WTC11 (cell line): ENCODE results near the gene DNPH1.

Experiments
- AR ChIP-seq: fragments of 250-450 bp; sonication (Bioruptor Pico); IDR thresholded peaks from 2 replicates; pipeline ENCODE4 v1.9.0; 2021; ENCODE audit warnings: mild to moderate bottlenecking
- ATF1 ChIP-seq: sonication (generic); formaldehyde crosslinking; IDR thresholded peaks from 2 replicates; pipeline ENCODE4 v1.8.1; 2023; ENCODE audit warnings: mild to moderate bottlenecking, moderate library complexity, missing genetic modification reagents
- CREB1 ChIP-seq: sonication (generic); formaldehyde crosslinking; IDR thresholded peaks from 2 replicates; pipeline ENCODE4 v1.8.0; 2023; ENCODE audit warnings: mild to moderate bottlenecking, missing genetic modification reagents
- CTCF ChIP-seq: fragments of 200-600 bp; IDR thresholded peaks from 2 replicates; pipeline ENCODE4 v1.8.0; 2022; ENCODE audit warnings: antibody characterized with exemption
- FOXP4 ChIP-seq: sonication (generic); formaldehyde crosslinking; IDR thresholded peaks from 2 replicates; pipeline ENCODE4 v1.8.0; 2022; ENCODE audit warnings: mild to moderate bottlenecking, missing genetic modification reagents
- GABPB1 ChIP-seq: sonication (generic); formaldehyde crosslinking; IDR thresholded peaks from 2 replicates; pipeline ENCODE4 v1.8.1; 2023; ENCODE audit warnings: mild to moderate bottlenecking, missing genetic modification reagents
- IRF2 ChIP-seq: sonication (generic); formaldehyde crosslinking; IDR thresholded peaks from 2 replicates; pipeline ENCODE4 v1.8.0; 2022; ENCODE audit warnings: low read depth, missing genetic modification reagents, borderline replicate concordance
- MAX ChIP-seq: sonication (generic); formaldehyde crosslinking; IDR thresholded peaks from 2 replicates; pipeline ENCODE4 v1.8.0; 2022; ENCODE audit warnings: mild to moderate bottlenecking, missing genetic modification reagents
- NR1H2 ChIP-seq: sonication (generic); formaldehyde crosslinking; IDR thresholded peaks from 2 replicates; pipeline ENCODE4 v1.9.0; 2021; ENCODE audit warnings: mild to moderate bottlenecking, moderate library complexity, missing genetic modification reagents
- NR2C2 ChIP-seq: sonication (generic); formaldehyde crosslinking; IDR thresholded peaks from 2 replicates; pipeline ENCODE4 v1.8.0; 2022; ENCODE audit warnings: mild to moderate bottlenecking, missing genetic modification reagents
- SP1 ChIP-seq: sonication (generic); formaldehyde crosslinking; conservative IDR thresholded peaks from 2 replicates; pipeline ENCODE4 v1.8.1; 2022; ENCODE audit warnings: missing genetic modification reagents
- TP53 ChIP-seq: sonication (generic); formaldehyde crosslinking; IDR thresholded peaks from 2 replicates; pipeline ENCODE4 v1.8.1; 2023; ENCODE audit warnings: mild to moderate bottlenecking, missing genetic modification reagents
- USF1 ChIP-seq: sonication (generic); formaldehyde crosslinking; IDR thresholded peaks from 2 replicates; pipeline ENCODE4 v1.8.0; 2022; ENCODE audit warnings: mild to moderate bottlenecking, missing genetic modification reagents
- ZNF263 ChIP-seq: sonication (generic); formaldehyde crosslinking; IDR thresholded peaks from 2 replicates; pipeline ENCODE4 v1.8.1; 2022; ENCODE audit warnings: low read depth, mild to moderate bottlenecking, moderate library complexity, missing genetic modification reagents

- TF ChIP-seq GABPB1 (CRISPR knock-in tag) (no peak), CREB1 (no peak), FOXP4 (no peak), MAX (CRISPR knock-in tag) (no peak), ZNF263 (no peak), CTCF (no peak), USF1 (no peak), NR2C2 (no peak), ATF1 (CRISPR knock-in tag) (no peak), TP53 (CRISPR knock-in tag) (no peak), SP1 (CRISPR knock-in tag) (no peak), NR1H2 (no peak), AR (CRISPR knock-in tag) (no peak), IRF2 (no peak)
Observed at GRCh38 chr6:43265564-43265963, 36.3 kb upstream of the DNPH1 start.
